Activated CD4-positive, CD25-positive, alpha-beta regulatory T cell treated with anti-CD3 and anti-CD28 coated beads, Interleukin-2, amount 50 U/mL, for 24 hours (primary cell): ENCODE results near the gene CDT1.
"Not testable (repeated sequence)": the region's sequence is repeated elsewhere in the genome, so short reads cannot be mapped to it uniquely, and the experiment has no call there.

ENCODE experiments used
- ATAC-seq, 2 donors: fragments of 150-1000 bp; cut with Tn5 transposase; one replicate each; pipeline ENCODE4 v1.10.0; 2021; ENCODE audit warnings: mild to moderate bottlenecking in 1 of 2, moderate library complexity in 1 of 2

Gene CDT1

GRCh38 chr16:88784074-88784855 is 19.3 kb upstream of the CDT1 start:
- no peak for ATAC-seq

GRCh38 chr16:88784856-88785105 is 18.8 kb upstream of the CDT1 start:
- no peak for ATAC-seq

- peak; percentile 4 to 8 for ATAC-seq
These were observed 18.3 kb upstream of the CDT1 start, which contains the start of gene PIEZO1 for GRCh38 chr16:88785106-88785924. Gene PIEZO1 (minus strand): TSS chr16:88785220. CDS start chr16:88784964, 256 bp downstream.

GRCh38 chr16:88787579-88788314 is 15.8 kb upstream of the CDT1 start:
- no peak for ATAC-seq

- ATAC-seq = not testable (repeated sequence)
These were observed 14.8 kb upstream of the CDT1 start for GRCh38 chr16:88788749-88789148.

- ATAC-seq = no peak
These were observed 14.0 kb upstream of the CDT1 start for GRCh38 chr16:88789594-88789993.

- ATAC-seq = peak; percentile 69 to 73
These were observed 13.0 kb upstream of the CDT1 start for GRCh38 chr16:88790312-88791211.

GRCh38 chr16:88792078-88792550 is 11.5 kb upstream of the CDT1 start:
- no peak for ATAC-seq

- no peak for ATAC-seq
These were observed 10.8 kb upstream of the CDT1 start for GRCh38 chr16:88792668-88793250.

GRCh38 chr16:88793251-88793954 is 10.2 kb upstream of the CDT1 start:
- ATAC-seq = no peak

- ATAC-seq = no peak
These were observed 7.3 kb upstream of the CDT1 start for GRCh38 chr16:88796278-88796677.

GRCh38 chr16:88798073-88798472 is 5.5 kb upstream of the CDT1 start:
- no peak for ATAC-seq

- no peak for ATAC-seq
These were observed 4.7 kb upstream of the CDT1 start for GRCh38 chr16:88798772-88799455.

GRCh38 chr16:88799569-88800276 is 3.9 kb upstream of the CDT1 start:
- no peak for ATAC-seq

GRCh38 chr16:88800277-88800592 is 3.4 kb upstream of the CDT1 start:
- no peak for ATAC-seq

- no peak for ATAC-seq
These were observed 573 bp downstream of the CDT1 start for GRCh38 chr16:88804173-88804551.

- ATAC-seq = peak; percentile 21 to 29
These were observed 1.2 kb downstream of the CDT1 start for GRCh38 chr16:88804552-88805339.

GRCh38 chr16:88805340-88805715 is 1.7 kb downstream of the CDT1 start:
- no peak for ATAC-seq

GRCh38 chr16:88805887-88806393 is 2.4 kb downstream of the CDT1 start:
- no peak for ATAC-seq
